GM19438 (cell line): Measurements from ENCODE around the gene PIP5K1B.

Experiments used
- ATAC-seq: cut with Tn5 transposase; IDR thresholded peaks from one replicate; pipeline ENCODE4 v1.9.1; 2021; ENCODE audit warnings: low read depth; ENCODE audit not compliant: unreplicated experiment

Gene PIP5K1B

GRCh38 chr9:68802525-68803015 lies 97.5 kb downstream of the PIP5K1B start:
- ATAC-seq: peak; percentile 96

GRCh38 chr9:68804911-68805889 lies 100.2 kb downstream of the PIP5K1B start:
- no peak for ATAC-seq

DNA sequence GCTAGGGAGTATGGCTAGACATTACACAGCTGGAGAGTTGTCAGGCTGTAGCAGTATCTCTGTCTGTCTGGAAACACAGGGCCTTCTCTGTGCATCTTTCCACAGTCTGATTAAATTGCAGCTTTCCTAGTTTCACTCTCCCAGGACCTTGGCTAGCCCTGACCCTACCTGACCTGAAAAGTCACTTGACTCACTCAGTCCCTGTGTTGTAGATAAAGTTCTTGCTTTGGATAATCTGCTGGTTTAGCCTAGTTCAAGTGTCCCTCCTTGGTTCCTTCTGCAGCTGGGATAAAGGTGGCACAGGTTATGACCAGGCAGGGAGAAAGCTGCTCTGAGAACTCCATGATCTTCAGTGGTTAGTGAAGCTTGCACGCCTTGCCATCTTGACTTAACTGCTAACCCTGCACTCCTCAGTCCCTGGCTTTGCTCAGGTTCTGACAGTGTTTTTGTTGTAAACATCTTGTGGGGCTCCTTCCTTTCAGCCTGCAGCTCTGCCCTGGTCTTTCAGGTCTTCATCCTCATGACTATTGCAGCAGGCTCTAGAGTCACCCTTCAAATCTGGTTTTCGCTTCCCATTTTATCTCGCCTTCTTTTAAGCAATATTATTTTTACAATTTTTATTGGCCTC lies 101.0 kb downstream of the PIP5K1B start:
- ATAC-seq: no peak

GRCh38 chr9:68808338-68808890 lies 103.4 kb downstream of the PIP5K1B start:
- ATAC-seq: no peak

- no peak for ATAC-seq
These were observed 112.2 kb downstream of the PIP5K1B start for GRCh38 chr9:68817079-68817875.

DNA sequence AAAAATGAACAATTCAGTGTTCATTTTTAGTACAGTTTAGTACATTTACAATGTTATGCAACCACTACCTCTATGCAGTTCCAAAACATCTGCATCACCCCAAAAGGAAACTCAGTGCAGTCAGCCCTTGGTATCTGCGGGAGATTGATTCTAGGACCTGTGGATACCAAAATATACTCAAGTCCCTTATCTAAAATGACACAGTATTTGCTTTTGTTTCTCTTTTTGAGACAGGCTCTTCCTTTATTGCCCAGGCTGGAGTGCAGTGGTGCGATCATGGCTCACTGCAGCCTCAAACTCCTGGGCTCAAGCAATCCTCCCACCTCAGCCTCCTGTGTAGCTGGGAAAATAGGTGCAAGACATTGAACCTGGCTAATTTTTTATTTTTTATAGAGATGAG lies 114.0 kb downstream of the PIP5K1B start:
- ATAC-seq: no peak

DNA sequence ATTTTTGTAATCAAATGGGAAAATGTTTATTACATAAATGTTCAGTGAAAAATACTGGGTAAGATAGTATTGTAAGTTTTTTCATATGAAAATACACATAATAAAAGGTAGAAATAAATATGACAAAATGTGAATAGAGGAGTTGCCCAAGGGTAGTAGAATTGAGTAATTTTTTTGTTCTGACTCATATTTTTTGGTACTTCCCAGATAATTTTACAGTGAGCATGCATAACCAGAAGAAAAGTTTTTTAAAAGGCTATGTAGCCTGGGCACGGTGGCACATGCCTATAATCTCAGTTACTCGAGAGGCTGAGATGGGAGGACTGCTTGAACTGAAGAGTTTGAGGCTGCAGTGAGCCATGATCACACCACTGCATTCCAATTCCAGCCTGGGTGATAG lies 116.9 kb downstream of the PIP5K1B start:
- ATAC-seq: no peak

GRCh38 chr9:68822596-68823165 lies 117.6 kb downstream of the PIP5K1B start:
- no peak for ATAC-seq

DNA sequence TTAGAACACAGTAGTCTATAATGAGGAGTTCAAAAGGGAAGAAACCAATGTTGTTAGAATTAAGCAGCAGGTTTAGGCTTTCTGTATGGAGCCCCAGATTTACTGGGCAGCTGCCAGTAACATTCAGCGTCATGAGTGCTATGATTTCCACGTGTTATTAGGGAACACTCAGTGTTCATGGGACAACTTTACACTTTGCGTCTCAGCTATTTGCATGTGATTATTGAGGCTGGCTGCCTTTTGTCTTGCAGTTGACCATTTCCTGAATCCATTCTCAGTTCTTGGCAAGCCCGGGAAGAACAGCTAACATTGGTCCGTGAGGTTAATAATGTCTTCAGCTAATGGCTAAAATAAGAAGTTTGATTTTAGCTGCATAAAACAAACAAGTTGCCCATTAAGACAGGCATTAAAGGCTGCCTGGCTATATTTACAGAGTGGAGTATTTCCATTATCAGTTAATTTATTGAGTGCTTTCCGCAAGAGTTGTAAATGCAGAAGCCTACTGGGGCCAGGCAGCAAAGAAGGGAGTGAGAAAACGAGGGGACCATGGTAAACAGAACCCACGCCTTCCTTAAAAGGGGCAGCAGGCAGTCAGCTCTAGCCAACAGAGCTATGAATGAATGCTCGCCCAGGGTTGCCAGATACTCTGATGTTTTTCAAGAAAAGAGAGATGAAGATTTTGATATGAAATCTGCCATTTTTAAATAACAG lies 120.9 kb downstream of the PIP5K1B start:
- no peak for ATAC-seq

DNA sequence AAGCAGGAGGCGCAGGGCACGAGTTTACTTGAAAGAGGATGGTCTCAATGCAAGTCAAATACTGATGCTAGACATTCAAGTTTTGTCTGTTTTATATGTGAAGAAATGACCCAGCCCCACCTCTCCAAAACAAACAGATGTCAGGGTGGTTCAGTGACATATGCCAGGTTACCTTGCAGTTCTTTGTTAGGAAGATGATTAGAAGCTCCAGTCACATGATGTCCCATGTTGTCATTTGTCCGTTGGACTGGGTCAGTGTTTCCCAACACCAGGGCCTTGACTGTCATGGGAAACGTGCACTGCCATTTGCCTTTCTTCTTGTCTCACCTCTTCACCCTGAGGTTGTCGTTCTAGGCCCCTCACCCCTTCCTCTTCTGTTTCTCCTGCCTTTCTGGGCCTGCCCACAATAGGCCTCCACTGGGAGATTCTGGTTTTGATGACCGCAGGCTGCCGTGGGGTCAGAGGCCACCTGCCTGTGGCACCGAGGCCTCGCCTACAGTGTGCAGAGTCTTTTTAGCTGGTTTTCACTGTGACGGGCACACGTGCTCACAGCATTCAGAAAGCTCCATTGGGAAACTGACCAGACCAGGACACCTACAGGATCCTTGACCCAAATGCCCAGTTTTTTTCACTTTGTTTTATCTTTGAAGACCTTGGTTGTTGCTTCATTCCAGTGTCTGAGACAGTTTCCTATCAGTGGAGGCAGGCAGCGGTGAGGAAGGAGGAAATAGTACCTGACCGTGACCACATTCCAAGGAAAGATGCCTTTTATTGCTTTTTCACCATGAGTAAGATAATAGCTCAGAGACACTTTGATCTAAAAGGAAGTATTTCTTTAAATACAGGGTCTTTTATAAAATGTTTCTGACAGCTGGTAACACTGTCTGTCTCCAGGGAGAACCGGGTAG lies 123.1 kb downstream of the PIP5K1B start:
- no peak for ATAC-seq

DNA sequence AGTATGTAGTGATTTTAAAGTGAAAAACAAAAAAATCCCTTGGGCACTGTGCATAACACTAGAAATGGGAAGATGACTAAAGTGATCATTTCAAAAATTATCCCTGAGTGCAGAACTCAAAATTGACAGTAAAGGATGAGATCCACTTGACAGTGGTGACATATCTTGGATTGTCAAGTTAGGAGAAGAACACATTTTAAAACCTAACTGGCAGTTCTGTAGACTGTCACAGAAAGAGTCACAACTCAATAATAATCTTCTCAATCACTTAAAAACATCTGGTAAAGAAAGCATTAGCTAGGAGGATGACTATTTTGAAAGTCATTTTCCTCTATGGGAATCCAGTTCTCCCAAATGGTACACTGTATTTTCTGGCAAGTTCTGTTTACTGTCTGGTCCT lies 127.1 kb downstream of the PIP5K1B start:
- ATAC-seq: no peak

DNA sequence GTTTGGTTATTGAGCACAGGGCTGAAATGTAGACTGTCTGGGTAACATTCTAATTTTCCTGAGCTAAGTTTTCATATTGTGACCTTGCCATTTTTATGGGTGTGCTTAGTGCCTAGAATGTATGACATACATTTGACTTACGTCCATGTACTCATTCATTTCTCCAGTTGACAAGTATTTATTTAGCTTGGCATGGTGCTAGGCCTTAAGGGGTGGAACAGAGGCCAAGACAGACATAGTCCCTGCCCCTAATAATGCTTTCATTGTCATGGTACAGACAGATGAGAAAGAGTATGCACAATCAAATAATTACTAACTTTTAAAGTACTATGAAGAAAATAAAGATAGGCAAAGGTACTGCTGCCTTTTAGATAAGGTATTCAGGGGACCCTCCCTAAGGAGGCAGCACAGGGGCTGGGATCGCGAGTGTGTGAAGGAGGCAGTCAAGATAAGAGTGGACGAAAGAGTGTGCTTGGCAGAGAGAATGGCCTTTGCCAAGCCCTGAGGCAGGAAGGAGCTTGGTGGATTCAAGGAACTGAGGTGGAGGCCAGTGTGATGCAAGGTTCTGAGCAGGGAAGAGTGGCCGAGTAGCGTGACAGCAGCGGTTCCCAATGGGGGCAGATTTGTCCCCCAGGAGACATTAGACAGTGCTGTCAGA lies 128.0 kb downstream of the PIP5K1B start:
- no peak for ATAC-seq

DNA sequence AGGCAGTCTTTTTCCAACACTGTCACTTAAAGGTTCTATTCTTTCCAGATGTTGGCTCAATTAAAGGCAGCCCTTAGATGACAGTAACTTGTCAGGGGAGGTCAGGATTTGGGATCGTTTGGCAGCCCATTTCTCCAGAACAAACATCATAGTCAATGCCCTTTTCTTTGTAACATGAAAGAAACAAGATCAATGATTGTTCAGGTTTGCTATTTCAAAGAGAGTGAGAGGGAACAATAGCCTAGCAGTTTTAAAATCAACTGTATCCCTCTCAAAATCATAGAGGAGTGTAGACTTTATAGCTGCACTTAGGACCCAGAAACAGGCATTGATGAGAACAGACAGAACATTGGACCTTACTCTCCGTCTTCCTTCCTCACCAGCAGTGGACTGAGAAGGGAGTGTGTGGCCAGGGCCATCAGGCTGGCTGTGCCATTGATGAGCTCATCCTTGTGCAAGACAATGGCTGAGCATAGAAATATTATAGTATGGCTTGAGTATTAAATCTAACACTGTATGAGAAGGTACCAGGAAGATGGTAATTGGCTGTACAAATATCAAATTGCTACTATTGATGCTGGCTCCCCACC lies 130.0 kb downstream of the PIP5K1B start:
- ATAC-seq: no peak

DNA sequence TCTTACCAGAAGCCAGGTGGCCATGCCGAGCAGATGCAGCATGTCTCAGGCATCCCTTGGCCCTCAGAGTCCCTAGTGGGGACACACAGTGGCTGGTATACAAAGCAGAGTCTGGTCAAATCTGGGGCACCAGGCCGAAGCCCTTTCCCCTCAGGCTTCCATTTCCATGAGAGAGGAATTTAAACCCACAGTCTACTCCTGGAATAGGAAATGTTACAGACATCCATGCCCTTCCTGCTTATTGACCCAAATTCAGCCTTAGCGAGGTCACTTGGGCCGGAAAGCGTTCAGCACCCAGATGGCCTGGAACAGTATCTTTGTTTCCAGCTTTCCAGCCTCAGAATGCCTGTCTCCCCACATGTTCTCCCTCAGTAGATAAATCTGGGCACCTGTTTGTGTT lies 131.7 kb downstream of the PIP5K1B start:
- no peak for ATAC-seq

DNA sequence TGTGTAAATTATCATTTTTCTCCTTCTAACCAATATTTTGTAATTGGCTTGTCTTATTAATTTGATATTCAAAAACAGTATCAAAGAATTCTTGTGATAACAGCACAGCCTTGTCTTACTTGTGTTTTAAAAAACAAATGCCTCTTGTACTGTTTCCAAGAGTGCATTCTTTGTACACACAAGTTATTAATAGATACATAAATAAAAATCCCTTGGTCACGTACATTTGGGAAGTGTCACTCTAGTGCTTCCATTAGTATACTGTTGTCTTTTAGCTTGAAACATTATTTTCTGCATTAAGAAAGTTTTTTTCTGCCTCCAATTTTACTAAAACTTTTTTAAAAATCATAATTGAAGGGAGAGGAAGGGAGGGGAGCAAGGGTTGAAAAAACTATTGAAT lies 133.2 kb downstream of the PIP5K1B start:
- no peak for ATAC-seq

DNA sequence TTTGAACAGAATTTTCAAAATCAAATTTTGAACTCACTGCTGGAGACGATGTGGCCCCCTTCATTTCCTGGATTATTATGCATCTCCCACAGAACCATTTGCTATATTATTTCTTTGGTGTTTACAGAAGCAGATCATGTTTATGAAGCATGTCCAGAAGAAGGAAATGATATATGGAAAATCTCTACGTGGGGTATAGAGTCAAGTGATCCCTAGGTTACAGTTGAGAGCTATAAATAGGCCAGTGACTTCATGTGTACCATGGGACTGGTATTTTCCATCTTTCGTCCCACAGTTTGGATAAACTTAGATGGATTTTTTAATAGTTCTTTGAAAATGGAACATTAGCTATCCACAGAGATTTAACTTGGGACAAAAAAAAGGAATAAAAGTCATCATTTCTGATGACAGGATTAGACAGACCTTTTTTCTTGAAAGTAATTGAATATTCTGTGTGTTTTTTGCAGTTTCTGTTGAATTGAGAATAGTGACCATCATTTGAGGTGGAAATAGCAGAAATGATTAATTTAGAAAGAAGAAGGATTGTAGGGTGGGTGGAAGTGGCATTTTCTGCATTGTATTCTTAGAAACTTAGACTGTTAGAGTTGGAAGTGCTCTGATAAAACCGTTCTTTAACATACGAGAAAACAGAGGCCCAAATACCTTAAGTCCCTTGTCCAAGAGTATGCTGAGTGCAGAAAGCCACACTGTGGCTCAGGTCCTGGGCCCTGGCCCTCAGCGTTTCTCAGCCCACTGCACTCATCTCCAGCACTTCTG lies 136.4 kb downstream of the PIP5K1B start:
- ATAC-seq: no peak

DNA sequence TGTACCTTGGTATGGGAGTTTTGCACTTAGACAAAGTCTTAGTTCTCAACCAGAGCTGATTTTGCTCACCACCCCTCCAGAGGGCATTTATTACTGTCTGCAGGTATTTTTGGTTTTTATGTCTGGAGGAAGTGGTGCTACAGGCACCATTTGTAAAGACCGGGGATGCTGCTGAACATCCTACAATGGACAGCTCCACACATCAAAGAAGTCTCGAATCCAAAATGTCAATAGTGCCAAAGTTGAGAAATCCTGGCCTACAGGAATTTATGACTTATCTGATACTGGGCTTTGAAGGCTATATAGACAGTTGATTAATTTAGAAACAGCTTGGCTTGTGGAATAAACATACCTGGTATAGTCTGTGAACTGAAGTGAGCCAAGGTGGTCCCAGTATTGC lies 137.5 kb downstream of the PIP5K1B start:
- no peak for ATAC-seq
